Lung (tissue), 16 donors: Measurements from ENCODE around the gene RPE. TPM values are rescaled to one million over a fixed set of nuclear protein-coding genes. Genes with fewer than 3 reads are reported as not detected.

Experiments used
- ATAC-seq: fragments of 200-7000 bp; cut with Tn5 transposase; one replicate; pipeline ENCODE4 v1.9.1; 2020; ENCODE audit warnings: moderate number of reproducible peaks; ENCODE audit not compliant: insufficient read depth, low FRiP score
- DNase-seq, 3 donors: peaks; one replicate each; pipeline ENCODE4 v3.0.0-alpha.2; 2013 to 2017
- H3K27ac ChIP-seq, 2 donors: one replicate each; pipeline ENCODE4 v1.5.1; 2013; ENCODE audit warnings: mild to moderate bottlenecking in 2 of 2, moderate library complexity in 2 of 2, control low read depth in 1 of 2, inconsistent platforms in 1 of 2, low read depth in 1 of 2, low read length in 1 of 2
- H3K27me3 ChIP-seq, 3 donors: one replicate each; pipeline ENCODE4 v1.5.1; 2013; ENCODE audit warnings: low read length in 2 of 3; ENCODE audit not compliant: control insufficient read depth in 3 of 3, insufficient read depth in 3 of 3
- H3K36me3 ChIP-seq, 4 donors: one replicate each; pipeline ENCODE4 v1.5.1; 2013; ENCODE audit warnings: low read length in 4 of 4, mild to moderate bottlenecking in 1 of 4, moderate library complexity in 1 of 4; ENCODE audit not compliant: control insufficient read depth in 4 of 4, insufficient read depth in 4 of 4
- H3K4me1 ChIP-seq, 5 donors: one replicate each; pipeline ENCODE4 v1.5.1; 2013; ENCODE audit warnings: low read length in 5 of 5, mild to moderate bottlenecking in 2 of 5, moderate library complexity in 1 of 5; ENCODE audit not compliant: control insufficient read depth in 5 of 5, insufficient read depth in 5 of 5
- H3K4me3 ChIP-seq: one replicate; pipeline ENCODE4 v1.5.1; 2013; ENCODE audit warnings: mild to moderate bottlenecking, control low read depth, moderate library complexity
- H3K9ac ChIP-seq, 2 donors: one replicate each; pipeline ENCODE4 v1.5.1; 2013; ENCODE audit warnings: low read length in 2 of 2, control low read depth in 1 of 2; ENCODE audit not compliant: insufficient read depth in 1 of 2
- H3K9me3 ChIP-seq, 4 donors: one replicate each; pipeline ENCODE4 v1.5.1; 2013; ENCODE audit warnings: low read length in 3 of 4, mild to moderate bottlenecking in 1 of 4, moderate library complexity in 1 of 4; ENCODE audit not compliant: control insufficient read depth in 4 of 4, insufficient read depth in 3 of 4
- CTCF ChIP-seq: IDR thresholded peaks from 2 replicates; pipeline ENCODE4 v1.5.1; 2012; ENCODE audit warnings: mild to moderate bottlenecking; ENCODE audit errors: control extremely low read depth, extremely low read depth
- WGBS, 2 donors: extraction: QIAGEN DNeasy Blood & Tissue Kit; methylation state at CpG; one replicate each; pipeline ENCODE4 v1.1.7; 2013; 5-methylcytosine and 5-hydroxymethylcytosine counted together
- long read RNA-seq, 5 donors: transcript quantifications; one replicate each; lab custom pipeline, GENCODE V29; 2026
- polyA plus RNA-seq, 2 donors: library from polyadenylated mRNA; stranded (reverse); fragments of 200-250 nt; gene quantifications; one replicate each; pipeline ENCODE4 v1.2.1, GENCODE V29; 2013
- total RNA-seq, 2 donors: library from RNA; depleted of rRNA in 1 of 2; stranded (reverse); fragments of >200 nt in 1 of 2; gene quantifications; one replicate each; pipeline ENCODE4 v1.2.1, GENCODE V29; 2014 to 2021
- donor health status: control.
- donor health status: control.
- donor health status: Bipolar disorder and iron deficiency.
- donor health status: healthy.
- donor health status: DM: yes; HTN: yes; CAD: no.

The RPE gene
- total RNA-seq (10 to 100 TPM; 42.3 to 72.2 TPM), polyA plus RNA-seq (10 to 100 TPM; 12.5 to 25.4 TPM)
- long read RNA-seq, donor 1, transcript RPE-202 (6 exons, 2,569 nt), result major isoform, 21 of 25 reads
- long read RNA-seq, donor 1, partial matches to known transcripts, result 0 of 25 reads
- long read RNA-seq, donor 1, other reads (novel, unspliced or antisense), result 0 of 25 reads
- long read RNA-seq, donor 2, transcript RPE-202 (6 exons, 2,569 nt), result major isoform, 8 of 8 reads
- long read RNA-seq, donor 2, partial matches to known transcripts, result 0 of 8 reads
- long read RNA-seq, donor 2, other reads (novel, unspliced or antisense), result 0 of 8 reads
- long read RNA-seq, donor 3, transcript RPE-202 (6 exons, 2,569 nt), result major isoform, 5 of 9 reads
- long read RNA-seq, donor 3, partial matches to known transcripts, result 0 of 9 reads
- long read RNA-seq, donor 3, other reads (novel, unspliced or antisense), result 0 of 9 reads
- long read RNA-seq, donor 4, transcript RPE-202 (6 exons, 2,569 nt), result major isoform, 6 of 8 reads
- long read RNA-seq, donor 4, partial matches to known transcripts, result 0 of 8 reads
- long read RNA-seq, donor 4, other reads (novel, unspliced or antisense), result 0 of 8 reads
- long read RNA-seq, donor 5, transcript RPE-202 (6 exons, 2,569 nt), result major isoform, 16 of 24 reads
- long read RNA-seq, donor 5, partial matches to known transcripts, result 5 of 24 reads
- long read RNA-seq, donor 5, other reads (novel, unspliced or antisense), result 0 of 24 reads

- TF ChIP-seq CTCF, result no peak
- no peaks in the 10 kb centered on the region for H3K27me3 ChIP-seq
- WGBS, 2 donors, result 0% methylated on average over 56 to 58 of the region's 58 CpGs
- peak; percentile 95 to 97 (median 96) for DNase-seq
- H3K27ac ChIP-seq, result peak within 1 kb of the TSS; percentile 91 to 95
- peak; percentile 100 for ATAC-seq
- H3K9me3 ChIP-seq, result no peaks in the 10 kb centered on the region
- peaks cover 0 to 15% (median 12%) of the 10 kb centered on the region in 5 donors for H3K4me1 ChIP-seq
- peak within 1 kb of the TSS; percentile 66 to 77 for H3K9ac ChIP-seq
- H3K36me3 ChIP-seq, result peaks cover 0 to 6% (median 3%) of the 10 kb centered on the region in 4 donors
- H3K4me3 ChIP-seq, result peak within 1 kb of the TSS; percentile 100
These were observed at the start of gene RPE for GRCh38 chr2:210002158-210003157. Gene RPE, plus strand, starts transcription at chr2:210002638. Its CDS starts 24 bp downstream, at chr2:210002662.

GRCh38 chr2:209956271-209956670 is 46.2 kb upstream of the RPE start:
- no peak overlapping the region for H3K27ac ChIP-seq
- WGBS, 2 donors, result 50 to 63% methylated on average over 2 of the region's 2 CpGs
- no peaks in the 10 kb centered on the region for H3K9me3 ChIP-seq
- no peak overlapping the region for H3K9ac ChIP-seq
- TF ChIP-seq CTCF, result no peak
- no peaks in the 10 kb centered on the region for H3K27me3 ChIP-seq
- peak in 1 of 3 donors; percentile 56 for DNase-seq
- no peak overlapping the region for H3K4me3 ChIP-seq
- H3K4me1 ChIP-seq, result peaks cover 0 to 26% (median 4%) of the 10 kb centered on the region in 5 donors
- H3K36me3 ChIP-seq, result no peaks in the 10 kb centered on the region
- ATAC-seq, result no peak

DNA sequence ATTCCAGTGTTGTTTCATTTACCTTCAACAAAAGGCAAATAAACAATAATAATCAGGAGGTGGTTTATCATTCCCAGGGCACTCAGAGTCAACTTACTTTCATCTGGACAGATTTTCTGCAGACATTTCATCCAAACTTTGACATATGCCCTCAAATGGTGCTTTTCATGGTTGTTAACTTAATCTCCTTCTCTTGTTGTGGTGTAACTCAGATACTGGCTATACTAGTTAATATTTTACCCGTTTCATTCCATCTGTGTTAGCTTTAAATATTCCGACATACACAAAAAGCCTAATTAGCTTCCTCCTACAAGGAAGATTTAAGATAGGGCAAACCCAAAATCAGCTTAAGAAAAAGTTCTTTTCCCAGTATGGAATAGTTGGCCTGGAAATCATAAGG is 44.4 kb upstream of the RPE start:
- no peak for TF ChIP-seq CTCF

More for the DNA sequence above, 44.4 kb upstream of the RPE start:
- H3K27me3 ChIP-seq, result no peaks in the 10 kb centered on the region
- ATAC-seq (no peak), DNase-seq (no peak)
- no peak overlapping the region for H3K9ac ChIP-seq
- H3K36me3 ChIP-seq, result no peaks in the 10 kb centered on the region
- no peak overlapping the region for H3K27ac ChIP-seq
- no peaks in the 10 kb centered on the region for H3K9me3 ChIP-seq
- H3K4me3 ChIP-seq, result no peak overlapping the region
- H3K4me1 ChIP-seq, result peaks cover 0 to 26% (median 4%) of the 10 kb centered on the region in 5 donors
- 87 to 92% methylated on average over 2 of the region's 2 CpGs for WGBS, 2 donors
